ENCODE measurements around the gene GAMT. TPM values are rescaled to one million over a fixed set of nuclear protein-coding genes. Genes with fewer than 3 reads are reported as not detected.

The GAMT gene
- total RNA-seq, 1 donor from 2014 or later: 25.5 TPM

DNA sequence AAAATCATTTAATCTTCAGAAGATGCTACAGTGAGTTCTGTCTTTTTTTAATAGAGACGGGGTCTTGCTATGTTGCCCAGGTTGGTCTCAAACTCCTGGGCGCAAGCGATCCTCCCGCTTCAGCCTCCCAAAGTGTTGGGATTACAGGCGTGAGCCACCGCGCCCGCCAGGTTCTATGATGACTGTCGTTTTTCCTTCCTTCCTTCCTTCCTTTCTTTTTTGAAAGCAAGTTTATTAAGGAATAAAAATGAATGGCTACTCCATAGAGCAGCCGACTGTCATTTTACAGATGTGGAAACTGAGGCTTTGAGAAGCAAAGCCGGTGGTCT is 511 bp upstream of the GAMT start:
- no peak for DNase-seq (ENCODE audit: low read depth, low spot score)

DNA sequence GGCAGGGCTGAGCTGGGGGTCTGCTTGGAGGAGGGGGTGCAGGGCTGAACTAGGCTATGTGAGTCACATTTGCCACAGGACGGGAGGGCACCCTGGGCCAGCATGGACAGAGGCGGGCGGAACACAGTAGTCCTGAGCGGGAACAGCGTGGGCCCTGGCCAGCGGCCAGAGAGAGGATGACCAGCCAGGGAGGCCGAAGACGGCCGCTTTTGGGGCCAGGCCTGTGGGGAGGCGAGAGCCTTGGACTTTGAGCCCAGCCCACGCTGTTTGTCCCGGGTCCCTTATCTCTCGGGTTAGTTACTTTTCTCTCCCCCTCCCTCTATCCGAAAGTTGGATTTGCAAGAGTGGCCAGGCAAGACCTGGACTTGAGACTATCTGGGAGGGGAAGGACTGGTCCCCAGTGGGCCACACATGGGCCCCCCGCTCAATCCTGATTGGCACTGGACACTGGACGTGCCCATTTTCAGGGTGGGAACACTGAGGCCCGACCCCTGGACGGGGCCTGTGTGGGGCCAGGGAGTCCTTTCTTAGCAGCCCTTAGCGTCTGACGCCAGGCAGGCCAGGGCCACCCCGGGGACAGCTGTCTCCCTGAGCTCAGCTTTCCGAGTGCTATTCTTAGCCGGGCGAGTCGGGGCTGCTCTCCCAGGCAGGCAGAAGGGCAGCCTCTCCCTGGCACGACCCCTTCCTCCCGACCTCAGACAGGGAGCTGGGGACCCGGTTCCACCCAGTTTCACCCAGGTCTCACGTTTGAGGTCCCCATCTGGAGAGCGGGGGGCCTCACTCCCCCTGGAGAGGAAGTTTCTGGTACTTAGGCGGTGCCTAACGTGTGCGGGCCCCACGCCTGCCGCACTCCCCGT is 833 bp downstream of the GAMT start:
- no peak for DNase-seq (ENCODE audit: low read depth, low spot score)

DNA sequence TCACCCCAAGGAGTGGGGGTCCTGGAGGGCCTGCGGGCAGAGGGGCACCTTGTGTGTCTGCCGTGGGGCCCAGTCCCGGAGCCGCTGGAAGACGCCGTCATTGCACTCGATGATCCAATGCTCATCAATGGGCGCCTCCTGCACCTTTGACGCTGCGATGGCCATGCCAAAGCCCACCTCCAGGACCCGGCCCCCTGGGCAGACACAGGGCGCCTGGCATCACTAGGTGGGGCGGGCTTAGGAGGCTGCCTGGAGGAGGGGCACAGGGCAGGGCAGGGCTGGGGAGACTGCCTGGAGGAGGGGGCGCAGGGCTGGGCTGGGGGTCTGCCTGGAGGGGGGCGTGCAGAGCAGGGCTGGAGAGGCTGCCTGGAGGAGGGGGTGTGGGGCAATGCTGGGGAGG is 1.6 kb downstream of the GAMT start:
- DNase-seq (ENCODE audit: low read depth, low spot score): no peak

DNA sequence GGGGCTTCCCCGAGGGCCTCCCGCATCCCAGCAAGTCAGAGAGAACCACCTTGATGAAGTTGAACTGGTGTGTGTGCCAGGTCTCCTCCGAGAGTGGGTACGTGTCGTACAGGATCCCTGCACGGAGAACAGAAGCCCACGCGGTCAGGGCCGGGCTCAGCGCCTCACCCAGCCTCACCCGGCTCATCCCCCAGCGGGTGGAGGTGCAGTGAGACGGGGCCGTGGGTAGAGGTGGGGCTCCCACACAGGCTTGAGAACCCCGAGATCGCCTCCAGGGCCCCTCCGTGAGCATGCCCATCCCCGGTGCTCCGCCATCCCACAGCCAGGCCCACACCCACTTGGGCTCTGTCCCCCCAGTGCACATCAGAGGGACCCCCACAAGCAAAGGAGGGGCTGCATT is 2.3 kb downstream of the GAMT start:
- no peak for DNase-seq (ENCODE audit: low read depth, low spot score)

DNA sequence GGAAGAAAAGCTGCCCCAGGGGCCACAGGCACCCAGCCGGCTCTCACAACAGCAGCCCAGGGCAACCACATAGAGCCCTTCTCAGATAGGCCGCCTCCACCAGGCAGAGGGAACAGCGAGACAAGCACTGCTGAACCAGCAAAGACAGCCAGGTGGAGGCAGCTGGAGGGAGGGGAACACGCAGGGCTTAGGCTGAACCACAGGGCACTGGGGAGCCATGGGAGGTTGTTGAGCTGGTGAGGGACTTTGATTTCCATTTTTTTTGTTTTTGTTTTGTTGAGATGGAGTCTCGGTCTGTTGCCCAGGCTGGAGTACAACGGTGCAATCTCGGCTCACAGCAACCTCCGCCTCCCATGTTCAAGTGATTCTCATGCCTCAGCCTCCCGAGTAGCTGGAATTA is 3.5 kb downstream of the GAMT start:
- DNase-seq (ENCODE audit: low read depth, low spot score): no peak

DNA sequence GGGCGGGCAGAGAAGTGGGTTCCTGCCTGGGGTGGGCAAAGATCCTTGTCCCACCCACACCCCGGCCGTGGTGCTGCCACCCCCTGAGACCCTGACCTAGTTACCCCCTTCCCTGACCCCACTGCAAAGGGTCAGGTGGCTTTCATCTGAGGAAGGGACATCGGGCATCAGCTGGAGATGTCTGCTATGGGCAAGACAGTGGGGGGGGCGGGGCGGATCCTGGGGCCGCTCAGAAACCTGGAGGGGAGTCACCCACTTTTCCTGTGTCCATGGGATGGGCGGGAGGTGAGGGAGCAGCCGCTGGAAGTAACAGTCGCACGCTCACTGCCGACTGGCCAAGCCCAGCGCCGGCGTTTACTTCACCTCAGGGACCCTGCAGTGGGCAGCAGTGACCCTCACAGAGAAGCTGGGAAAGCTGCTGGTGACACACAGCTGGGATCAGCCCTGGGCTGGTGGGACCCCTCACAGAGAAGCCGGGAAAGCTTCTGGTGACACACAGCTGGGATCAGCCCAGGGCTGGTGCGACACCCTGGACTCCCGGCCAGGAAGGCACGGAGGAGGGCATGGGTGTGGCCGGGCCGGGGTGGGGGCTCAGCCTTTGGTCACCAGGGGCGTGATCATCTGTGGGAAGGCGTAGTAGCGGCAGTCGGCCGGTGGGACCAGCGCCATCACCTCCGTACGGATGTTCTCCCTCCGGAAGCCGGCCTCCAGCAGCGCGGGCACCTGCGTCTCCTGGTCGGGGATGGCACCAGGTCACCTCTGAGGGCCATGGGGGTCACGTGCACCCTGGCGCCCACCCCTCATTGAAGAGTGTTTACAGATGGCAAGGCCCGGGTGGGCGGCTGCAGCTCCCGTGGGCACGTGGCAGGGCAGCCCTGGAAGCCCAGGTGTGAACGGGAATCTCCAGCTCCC is 4.3 kb downstream of the GAMT start:
- DNase-seq (ENCODE audit: low read depth, low spot score): no peak

DNA sequence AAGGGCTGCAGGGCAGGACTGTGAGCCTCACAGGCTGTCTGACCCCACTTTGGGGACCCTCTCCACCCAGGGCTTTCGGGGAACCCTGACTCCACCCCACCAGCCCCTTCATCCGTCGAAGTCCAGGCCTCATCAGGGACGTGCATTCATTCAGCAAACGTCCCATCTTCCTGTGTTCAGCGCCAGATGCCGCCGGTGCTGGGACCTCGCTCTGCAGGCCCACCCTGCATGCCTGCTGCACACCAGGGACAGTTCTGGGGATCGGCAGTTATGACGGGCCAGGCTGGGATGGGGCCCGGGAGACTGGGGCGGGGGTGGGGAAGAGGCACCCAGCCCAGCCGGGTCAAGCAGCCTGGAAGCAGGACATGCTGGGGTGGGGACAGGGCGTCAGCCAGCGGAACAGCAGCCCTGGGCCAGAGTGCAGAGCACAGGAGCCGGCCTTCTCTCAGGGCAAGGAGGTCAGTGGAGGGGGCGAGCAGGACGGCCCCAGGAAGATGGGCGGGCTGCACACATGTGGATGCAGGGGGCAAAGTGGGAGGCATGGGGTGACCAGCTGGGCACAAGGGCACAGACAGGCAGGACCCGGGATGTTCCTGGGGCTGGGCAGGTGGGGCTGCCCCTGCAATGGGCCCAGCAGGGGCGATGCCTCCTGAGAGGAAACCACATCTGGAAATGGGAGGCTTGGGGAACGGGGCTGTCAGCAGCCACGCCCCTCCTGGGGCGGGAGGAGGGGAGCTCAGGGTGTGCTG is 5.1 kb downstream of the GAMT start:
- DNase-seq (ENCODE audit: low read depth, low spot score): no peak

DNA sequence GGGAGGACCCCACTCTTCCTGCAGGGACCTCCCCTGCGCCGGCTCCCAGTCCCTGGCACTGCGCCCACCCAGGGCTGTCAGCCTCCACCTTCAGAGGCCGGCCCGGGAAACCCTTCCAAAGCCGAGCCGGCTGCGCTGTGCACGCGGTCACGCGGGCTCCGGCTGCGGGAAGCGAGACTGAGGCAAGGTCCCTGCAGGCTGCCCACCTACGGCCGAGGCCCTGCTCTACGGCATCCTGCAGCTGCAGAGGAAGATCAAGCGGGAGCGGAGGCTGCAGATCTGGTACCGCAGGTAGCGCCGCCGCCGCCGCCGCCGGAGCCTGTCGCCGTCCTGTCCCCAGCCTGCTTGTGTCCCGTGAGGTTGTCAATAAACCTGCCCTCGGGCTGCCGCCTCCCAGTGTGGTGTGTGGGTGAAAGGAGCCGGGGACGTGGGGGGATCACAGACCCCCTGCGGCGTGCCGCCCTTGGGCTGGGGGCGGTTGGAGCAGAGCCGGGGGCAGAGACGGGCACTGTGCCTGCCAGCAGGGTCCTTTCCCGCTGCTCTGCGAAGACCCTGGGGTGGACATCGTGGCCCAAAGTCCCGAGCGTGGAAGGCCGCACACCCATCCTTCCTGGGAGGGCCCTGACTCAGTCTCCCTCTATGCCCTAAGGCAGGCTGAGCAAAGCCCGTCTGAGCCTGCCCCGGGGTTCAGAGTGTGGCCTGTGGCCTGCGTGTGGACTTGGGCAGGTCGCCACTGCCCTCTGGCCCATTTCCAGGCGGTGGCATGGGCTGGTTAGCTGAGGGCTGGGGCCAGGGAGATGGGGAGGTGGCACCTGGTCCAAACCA is 5.9 kb downstream of the GAMT start:
- no peak for DNase-seq (ENCODE audit: low read depth, low spot score)

DNA sequence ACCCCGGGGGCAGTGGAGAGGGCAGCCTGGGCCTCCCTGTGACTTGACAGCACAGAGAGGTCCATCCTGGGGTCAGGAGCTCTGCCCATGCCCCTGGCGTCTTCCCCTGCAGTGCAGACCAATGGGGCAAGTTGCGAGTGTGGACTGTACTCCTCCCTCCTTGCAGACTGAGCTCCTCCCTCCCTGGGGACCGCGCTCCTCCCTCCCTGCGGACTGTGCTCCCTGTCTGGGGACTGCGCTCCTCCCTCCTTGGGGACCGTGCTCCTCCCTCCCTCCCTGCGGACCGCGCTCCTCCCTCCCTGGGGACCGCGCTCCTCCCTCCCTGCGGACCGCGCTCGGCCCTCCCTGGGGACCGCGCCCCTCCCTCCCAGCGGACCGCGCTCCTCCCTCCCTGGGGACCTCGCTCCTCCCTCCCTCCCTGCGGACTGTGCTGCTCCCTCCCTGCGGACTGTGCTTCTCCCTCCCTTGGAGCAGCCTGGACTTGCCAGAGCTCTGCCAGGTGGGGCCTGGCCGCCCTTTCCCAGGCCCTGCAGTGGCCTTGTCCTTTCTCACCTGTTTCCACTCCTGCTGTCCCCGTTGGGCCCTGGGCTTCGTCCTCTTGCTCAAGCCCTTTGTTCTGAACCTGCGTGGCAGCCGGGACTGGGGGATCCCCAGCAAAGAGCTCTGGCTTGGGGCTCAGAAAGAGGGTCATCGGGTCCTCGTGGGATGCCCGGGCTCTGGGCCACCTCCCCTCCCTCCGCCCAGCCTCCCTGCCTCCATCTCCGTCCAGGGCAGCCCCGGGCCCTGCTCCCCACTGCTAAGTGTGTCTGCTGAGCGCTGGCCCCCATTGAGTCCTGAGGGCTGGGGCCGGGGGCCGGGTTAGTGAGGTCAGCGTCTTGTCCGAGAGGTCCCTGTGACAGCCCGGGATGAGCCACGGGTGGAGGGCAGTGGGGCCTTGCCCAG is 6.8 kb downstream of the GAMT start:
- DNase-seq (ENCODE audit: low read depth, low spot score): no peak

DNA sequence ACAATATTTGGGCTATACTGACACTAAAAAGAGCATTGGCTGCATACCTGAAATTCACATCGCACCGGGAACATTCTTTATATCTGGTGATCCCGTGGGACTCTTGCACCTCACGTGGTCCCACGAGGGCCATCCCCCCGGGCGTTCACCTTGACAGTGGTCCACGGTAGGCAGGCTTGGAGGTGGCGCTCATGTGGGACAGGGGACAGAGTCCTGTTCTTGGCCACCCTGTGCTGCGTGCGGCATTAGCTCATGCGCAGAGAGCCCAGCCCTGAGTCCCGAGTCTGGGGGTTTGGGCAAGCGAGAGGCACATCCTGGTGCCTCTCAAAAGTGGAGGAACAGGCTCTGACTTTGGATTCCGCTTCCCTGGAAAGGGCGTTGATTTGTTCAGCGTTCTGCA is 7.5 kb downstream of the GAMT start:
- DNase-seq (ENCODE audit: low read depth, low spot score): no peak

DNA sequence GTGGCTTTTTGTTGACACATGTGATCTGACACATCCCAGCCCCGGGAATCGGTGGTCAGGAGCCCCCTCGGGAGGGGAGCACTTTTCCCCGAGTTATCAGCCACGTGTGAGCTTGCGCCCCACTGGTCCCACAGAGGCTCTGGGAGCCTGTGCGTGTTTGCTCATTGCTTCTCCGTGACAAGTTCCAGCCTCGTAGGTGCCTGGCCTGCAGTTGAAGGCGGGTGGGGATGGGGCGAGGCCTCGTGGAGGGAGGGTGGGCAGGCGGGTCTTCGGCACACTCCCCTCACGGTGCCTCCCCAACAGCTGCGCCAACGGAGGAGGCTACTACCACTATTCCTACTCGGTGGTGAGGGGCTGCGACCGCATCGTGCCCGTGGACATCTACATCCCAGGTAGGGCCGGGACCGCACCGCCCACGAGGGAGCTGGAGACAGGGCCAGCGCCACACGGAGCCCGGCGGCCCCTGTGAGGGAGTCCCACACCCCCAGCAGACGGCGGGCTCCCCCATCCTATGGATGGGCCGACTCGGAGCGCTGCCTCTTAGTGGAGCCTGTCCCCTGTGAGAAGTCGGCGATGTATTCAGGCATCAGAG is 8.3 kb downstream of the GAMT start:
- DNase-seq (ENCODE audit: low read depth, low spot score): no peak

DNA sequence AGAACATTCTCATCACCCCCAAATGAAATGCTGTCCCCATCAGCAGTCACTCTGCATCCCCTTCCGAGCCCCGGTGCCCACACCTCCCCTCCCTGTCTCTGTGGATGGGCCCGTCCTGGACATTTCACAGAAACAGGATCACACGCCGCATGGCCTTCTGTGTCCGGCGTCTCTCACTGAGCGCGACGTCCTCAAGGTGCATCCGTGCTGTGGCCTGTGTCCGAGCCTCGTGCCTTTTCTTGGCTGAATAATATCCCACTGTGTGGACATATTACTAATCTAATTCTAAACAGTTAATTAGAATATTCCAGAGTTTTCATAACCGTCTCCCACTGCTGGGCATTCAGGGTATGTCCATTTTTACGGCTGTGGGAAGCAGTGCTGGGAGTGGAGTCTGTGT is 8.9 kb downstream of the GAMT start:
- no peak for DNase-seq (ENCODE audit: low read depth, low spot score)

DNA sequence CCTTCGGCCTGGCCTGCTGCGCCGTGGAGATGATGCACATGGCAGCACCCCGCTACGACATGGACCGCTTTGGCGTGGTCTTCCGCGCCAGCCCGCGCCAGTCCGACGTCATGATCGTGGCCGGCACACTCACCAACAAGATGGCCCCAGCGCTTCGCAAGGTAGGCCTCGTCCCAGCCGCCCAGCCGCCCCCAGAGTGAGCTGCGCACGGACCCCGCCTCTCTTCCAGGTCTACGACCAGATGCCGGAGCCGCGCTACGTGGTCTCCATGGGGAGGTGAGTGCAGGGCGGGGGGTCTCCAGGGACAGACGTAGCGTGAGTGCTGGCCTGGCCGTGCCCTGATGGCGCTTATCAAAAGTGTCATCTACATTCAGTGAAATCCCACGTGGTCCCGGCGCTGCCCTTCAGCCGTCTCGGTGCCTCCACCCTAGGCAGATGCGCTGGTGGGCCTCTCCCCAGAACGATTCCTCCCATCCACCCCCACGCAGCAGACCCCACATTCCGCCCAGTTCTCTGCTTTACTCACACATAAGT is 10.4 kb downstream of the GAMT start:
- DNase-seq (ENCODE audit: low read depth, low spot score): no peak

DNA sequence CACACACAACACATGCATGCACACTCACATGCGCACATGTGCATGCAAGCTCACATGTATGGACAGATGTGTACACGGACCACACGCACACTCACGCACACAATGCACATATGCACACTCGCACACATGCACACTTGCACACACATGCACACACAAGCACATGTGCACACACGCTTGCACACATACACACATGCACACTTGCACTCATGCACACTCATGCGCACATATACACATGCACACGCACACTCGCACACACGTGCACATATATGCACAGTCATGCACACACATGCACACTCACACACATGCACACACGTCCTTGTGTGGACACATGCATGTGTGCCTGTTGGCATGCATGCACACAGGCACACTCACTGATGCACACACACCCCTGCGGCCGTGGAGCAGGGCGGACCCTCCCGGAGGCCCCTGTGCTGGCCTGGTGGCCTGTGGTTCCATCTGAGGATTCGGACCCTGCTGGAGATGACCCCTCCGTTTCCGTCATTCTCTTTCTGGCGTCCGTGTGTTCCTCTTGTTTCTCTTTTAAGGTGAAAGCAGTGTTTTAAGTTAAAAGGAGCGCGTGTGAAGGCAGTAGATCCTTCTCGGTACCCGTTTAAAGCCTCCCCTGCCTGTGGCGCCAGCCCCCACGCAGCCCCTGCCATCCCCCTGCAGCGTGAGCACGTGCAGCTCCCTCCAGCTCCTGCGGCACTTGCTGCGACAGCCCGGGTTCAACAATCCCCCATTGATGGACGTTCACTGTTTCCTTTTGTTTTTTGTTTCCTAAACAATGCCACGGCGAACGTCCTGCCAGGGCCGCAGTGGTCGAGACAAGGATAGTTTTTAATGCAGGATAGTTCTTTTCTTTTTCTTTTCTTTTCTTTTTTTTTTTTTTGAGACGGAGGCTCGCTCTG is 12.1 kb downstream of the GAMT start:
- DNase-seq (ENCODE audit: low read depth, low spot score): no peak

DNA sequence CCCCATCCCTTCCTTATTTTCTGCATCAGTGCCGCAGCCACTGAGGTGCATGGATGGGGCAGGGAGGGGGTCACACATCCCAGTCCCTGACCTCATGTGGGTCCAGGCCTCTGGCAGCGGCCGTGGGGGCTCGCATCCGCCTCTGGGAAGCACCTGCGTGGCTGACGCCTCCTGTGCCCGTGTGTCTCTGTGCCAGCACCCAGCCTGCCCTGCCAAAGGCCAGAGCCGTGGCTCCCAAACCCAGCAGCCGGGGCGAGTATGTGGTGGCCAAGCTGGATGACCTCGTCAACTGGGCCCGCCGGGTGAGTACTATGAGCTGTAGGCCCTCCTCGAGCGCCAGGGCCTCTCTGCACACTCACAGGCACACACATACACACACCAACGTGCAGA is 12.7 kb downstream of the GAMT start:
- no peak for DNase-seq (ENCODE audit: low read depth, low spot score)

DNA sequence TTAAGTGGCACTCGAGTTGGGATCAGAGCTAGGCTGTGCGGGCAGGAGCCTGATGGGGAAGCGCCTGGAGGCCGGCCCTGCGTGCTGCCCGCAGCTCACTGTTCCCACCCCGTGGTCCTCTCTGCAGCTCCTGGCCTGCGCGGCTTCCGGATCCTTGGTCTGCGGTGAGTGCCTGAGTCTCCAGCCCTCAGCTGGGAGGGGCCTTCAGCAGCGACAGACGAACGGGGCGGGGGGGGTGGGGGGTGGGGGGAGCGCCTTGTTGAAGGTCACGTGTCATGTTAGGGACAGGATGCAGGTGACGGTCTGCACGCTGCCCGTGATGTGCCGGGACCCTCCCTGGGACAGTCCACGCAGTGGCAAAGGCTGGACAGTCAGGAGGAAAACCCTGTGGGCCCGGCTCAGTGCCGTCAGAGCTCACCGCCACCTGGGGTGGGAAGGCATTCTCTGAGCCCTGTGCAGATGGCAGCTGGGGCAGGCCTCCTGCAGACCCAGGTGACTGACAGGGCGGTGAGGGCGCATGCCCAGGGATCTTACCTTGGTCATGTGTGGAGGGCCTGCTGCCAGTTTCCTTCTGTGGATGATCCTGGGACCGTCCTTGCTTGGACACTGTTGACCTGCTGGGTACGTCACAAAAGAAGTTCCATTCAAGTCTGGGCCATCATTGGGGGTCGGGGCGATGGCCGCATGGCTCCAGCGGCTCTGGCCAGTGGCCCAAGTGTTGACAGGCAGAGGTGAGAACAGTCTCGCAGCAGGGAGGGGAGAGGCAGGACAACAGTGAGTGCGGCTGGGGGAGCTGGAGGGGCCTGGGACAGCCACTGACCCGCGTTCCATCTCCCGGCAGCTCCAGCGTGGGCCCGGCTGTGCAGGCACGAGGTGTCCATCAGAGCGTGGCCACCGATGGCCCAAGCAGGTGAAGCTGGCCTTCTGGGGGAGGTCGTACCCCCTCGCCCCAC is 13.4 kb downstream of the GAMT start:
- no peak for DNase-seq (ENCODE audit: low read depth, low spot score)
